CD4-positive, alpha-beta T cell (primary cell): ENCODE measurements around the gene MAP7D2. TPM values are rescaled to one million over a fixed set of nuclear protein-coding genes. Genes with fewer than 3 reads are reported as not detected.

Experiments
- ATAC-seq: fragments of 200-7000 bp; cut with Tn5 transposase; one replicate; pipeline ENCODE4 v1.10.0; 2022; ENCODE audit warnings: mild to moderate bottlenecking; ENCODE audit not compliant: poor library complexity
- CTCF ChIA-PET: fragments of 350-600 bp; sonication (Branson Sonifier 250); formaldehyde crosslinking; loops from one replicate; lab custom pipeline; 2021; ENCODE audit warnings: antibody characterized with exemption, inconsistent platforms; lab: Charles Lee
- POLR2A ChIA-PET: fragments of 350-600 bp; sonication (Branson Sonifier 250); formaldehyde crosslinking; loops from one replicate; lab custom pipeline; 2021; ENCODE audit warnings: antibody characterized with exemption, inconsistent platforms; lab: Charles Lee
- DNase-seq, 14 experiments: peaks; one replicate each; pipeline ENCODE4 v3.0.0-alpha.2; 2013 to 2020; ENCODE audit warnings: mixed read lengths in 2 of 14
- H3K27ac ChIP-seq, 2 donors: one replicate each; pipeline versions ENCODE4 v1.5.1 to v1.7.0; 2013; ENCODE audit warnings: low read length in 2 of 2, low read depth in 1 of 2, mild to moderate bottlenecking in 1 of 2
- H3K27me3 ChIP-seq, 2 experiments: 1 replicate in 1 of 2; 2 replicates in 1 of 2; pipeline versions ENCODE4 v1.6.1 to v1.7.0; 2013; ENCODE audit warnings: low read length in 2 of 2, control low read depth in 1 of 2, mild to moderate bottlenecking in 1 of 2, moderate library complexity in 1 of 2; ENCODE audit not compliant: insufficient read depth in 2 of 2, control insufficient read depth in 1 of 2
- H3K36me3 ChIP-seq: one replicate; pipeline ENCODE4 v1.6.1; 2013; ENCODE audit warnings: low read length, control low read depth; ENCODE audit not compliant: insufficient read depth
- H3K4me1 ChIP-seq: one replicate; pipeline ENCODE4 v1.6.1; 2013; ENCODE audit warnings: low read length, control low read depth; ENCODE audit not compliant: insufficient read depth
- H3K4me3 ChIP-seq: one replicate; pipeline ENCODE4 v1.5.1; 2013; ENCODE audit warnings: mild to moderate bottlenecking, low read length, moderate library complexity
- H3K9me3 ChIP-seq, 2 experiments: 1 replicate in 1 of 2; 2 replicates in 1 of 2; pipeline versions ENCODE4 v1.6.1 to v1.7.0; 2013; ENCODE audit warnings: low read length in 2 of 2, mild to moderate bottlenecking in 2 of 2, control low read depth in 1 of 2, moderate library complexity in 1 of 2; ENCODE audit not compliant: control insufficient read depth in 1 of 2, insufficient read depth in 1 of 2
- H3K27ac Mint-ChIP-seq: one replicate; pipeline ENCODE4 v1.8.0; 2020; ENCODE audit warnings: mixed read lengths
- H3K27me3 Mint-ChIP-seq: one replicate; pipeline ENCODE4 v1.8.0; 2021; ENCODE audit warnings: mixed read lengths
- H3K36me3 Mint-ChIP-seq: one replicate; pipeline ENCODE4 v1.8.0; 2021; ENCODE audit warnings: low read depth, mixed read lengths
- H3K4me1 Mint-ChIP-seq: one replicate; pipeline ENCODE4 v1.8.0; 2021; ENCODE audit warnings: low read depth, mixed read lengths
- H3K4me3 Mint-ChIP-seq: one replicate; pipeline ENCODE4 v1.8.0; 2020; ENCODE audit warnings: mild to moderate bottlenecking, mixed read lengths
- H3K9me3 Mint-ChIP-seq: one replicate; pipeline ENCODE4 v1.8.0; 2020; ENCODE audit warnings: mixed read lengths
- CTCF ChIP-seq: fragments of 200-600 bp; IDR thresholded peaks from one replicate; pipeline ENCODE4 v1.8.0; 2022; ENCODE audit warnings: antibody characterized with exemption, mild to moderate bottlenecking
- intact Hi-C, 2 experiments: fragments of 100-400 bp; cut with DNase I in 1 of 2; cut with micrococcal nuclease in 1 of 2; formaldehyde crosslinking; loops; one replicate each; pipeline versions ENCODE4 v1.15.1 to v1.9.0; 2023 to 2025; cut with DNase I, micrococcal nuclease
- total RNA-seq, 174 experiments: library from RNA in 2 of 174; stranded (reverse) in 2 of 174; gene quantifications; one replicate each; pipeline ENCODE4 v1.2.3 and lab custom pipeline; 2021 to 2026

The MAP7D2 gene
- total RNA-seq, 2 experiments from 2014 or later = 0.11 to 0.17 TPM

GRCh38 chrX:20135944-20136343, 19.2 kb upstream of the MAP7D2 start:
- Mint-ChIP-seq H3K9me3 (no peaks in the 10 kb centered on the region), H3K27ac (peak overlapping the region; percentile 38), H3K36me3 (peaks cover 66% of the 10 kb centered on the region), H3K27me3 (no peaks in the 10 kb centered on the region), H3K4me3 (no peak overlapping the region), H3K4me1 (peaks cover 40% of the 10 kb centered on the region)
- no peak for DNase-seq
- H3K4me1 ChIP-seq = peaks cover 7% of the 10 kb centered on the region
- ATAC-seq = no peak
- H3K36me3 ChIP-seq = peaks cover 54% of the 10 kb centered on the region
- TF ChIP-seq CTCF = no peak
- intact Hi-C loops = loop anchor here in 1 of 2 experiments (10.0 kb wide), 1 partner anchor 151 kb away; no protein-coding TSS in a partner anchor
- no peak overlapping the region for H3K27ac ChIP-seq
- no peaks in the 10 kb centered on the region for H3K9me3 ChIP-seq
- ChIA-PET POLR2A (no interaction called here), CTCF (no interaction called here)
- no peak overlapping the region for H3K4me3 ChIP-seq
- H3K27me3 ChIP-seq = no peaks in the 10 kb centered on the region

GRCh38 chrX:20132666-20133065, 16.0 kb upstream of the MAP7D2 start:
- intact Hi-C loops = loop anchor here in 1 of 2 experiments (10.0 kb wide), 1 partner anchor 148 kb away; no protein-coding TSS in a partner anchor
- Histone ChIP-seq H3K27me3 (no peaks in the 10 kb centered on the region), H3K27ac (no peak overlapping the region), H3K9me3 (no peaks in the 10 kb centered on the region), H3K4me1 (no peaks in the 10 kb centered on the region), H3K36me3 (peaks cover 68% of the 10 kb centered on the region), H3K4me3 (no peak overlapping the region)
- ChIA-PET POLR2A (no interaction called here), CTCF (no interaction called here)
- Mint-ChIP-seq H3K27ac (no peak overlapping the region), H3K36me3 (peaks cover 81% of the 10 kb centered on the region), H3K9me3 (no peaks in the 10 kb centered on the region), H3K4me1 (peaks cover 20% of the 10 kb centered on the region), H3K4me3 (no peak overlapping the region), H3K27me3 (no peaks in the 10 kb centered on the region)
- ATAC-seq (no peak), DNase-seq (no peak)
- TF ChIP-seq CTCF = no peak

- Histone ChIP-seq H3K4me3 (no peak overlapping the region), H3K27ac (no peak overlapping the region), H3K9me3 (no peaks in the 10 kb centered on the region), H3K4me1 (no peaks in the 10 kb centered on the region), H3K36me3 (peaks cover 49% of the 10 kb centered on the region), H3K27me3 (no peaks in the 10 kb centered on the region)
- Mint-ChIP-seq H3K4me3 (no peak overlapping the region), H3K27me3 (no peaks in the 10 kb centered on the region), H3K36me3 (peaks cover 61% of the 10 kb centered on the region), H3K4me1 (peaks cover 4% of the 10 kb centered on the region), H3K9me3 (no peaks in the 10 kb centered on the region), H3K27ac (no peak overlapping the region)
- POLR2A ChIA-PET = no interaction called here
- intact Hi-C loops = loop anchor here in 1 of 2 experiments (10.0 kb wide), 1 partner anchor 146 kb away; no protein-coding TSS in a partner anchor
- no peak for TF ChIP-seq CTCF
- CTCF ChIA-PET = no interaction called here
- ATAC-seq (no peak), DNase-seq (no peak)
These were observed 13.7 kb upstream of the MAP7D2 start for GRCh38 chrX:20130357-20130756.
